Astrocyte (in vitro differentiated cells and primary cell): ENCODE results near the gene RPS6KA1. TPM values are rescaled to one million over a fixed set of nuclear protein-coding genes. Genes with fewer than 3 reads are reported as not detected.
A peak's percentile ranks its signal among the peaks of the same experiment; 100 is the strongest.

Source experiments
- DNase-seq: peaks from one replicate; pipeline ENCODE4 v3.0.0-alpha.2; 2010; ENCODE audit warnings: low read depth
- FAIRE-seq: peaks from 2 replicates; lab custom pipeline; 2011; peaks lifted over from hg19 to GRCh38; lab: Jason Lieb, UNC
- H2AFZ ChIP-seq: 2 replicates; pipeline ENCODE4 v1.6.0; 2012; ENCODE audit warnings: low read depth, low read length, inconsistent platforms
- H3K27ac ChIP-seq: 2 replicates; pipeline ENCODE4 v1.5.1; 2011; ENCODE audit warnings: low read depth, low read length, inconsistent platforms
- H3K27me3 ChIP-seq: 2 replicates; pipeline ENCODE4 v1.6.0; 2011; ENCODE audit warnings: low read length, inconsistent platforms; ENCODE audit not compliant: insufficient read depth
- H3K36me3 ChIP-seq: 2 replicates; pipeline ENCODE4 v1.5.1; 2011; ENCODE audit warnings: low read length, inconsistent platforms; ENCODE audit not compliant: insufficient read depth
- H3K4me1 ChIP-seq: 2 replicates; pipeline ENCODE4 v1.5.1; 2011; ENCODE audit warnings: low read length, inconsistent platforms; ENCODE audit not compliant: insufficient read depth
- H3K4me2 ChIP-seq: 2 replicates; pipeline ENCODE4 v1.6.0; 2012; ENCODE audit warnings: low read length, inconsistent platforms
- H3K4me3 ChIP-seq: 2 replicates; pipeline ENCODE4 v1.5.1; 2011; ENCODE audit warnings: low read depth, mild to moderate bottlenecking, low read length, inconsistent platforms; ENCODE audit not compliant: insufficient read depth
- H3K79me2 ChIP-seq: 2 replicates; pipeline ENCODE4 v1.6.0; 2012; ENCODE audit warnings: mild to moderate bottlenecking, low read length, inconsistent platforms; ENCODE audit not compliant: insufficient read depth
- H3K9ac ChIP-seq: 2 replicates; pipeline ENCODE4 v1.6.0; 2012; ENCODE audit warnings: mild to moderate bottlenecking, low read length, inconsistent platforms
- H3K9me3 ChIP-seq: 2 replicates; pipeline ENCODE4 v1.5.1; 2012; ENCODE audit warnings: low read depth, mild to moderate bottlenecking, low read length, inconsistent platforms; ENCODE audit not compliant: insufficient read depth
- H4K20me1 ChIP-seq: 2 replicates; pipeline ENCODE4 v1.6.0; 2012; ENCODE audit warnings: low read length, inconsistent platforms; ENCODE audit not compliant: insufficient read depth
- H3K27ac Mint-ChIP-seq: one replicate; pipeline ENCODE4 v1.8.0; 2021; ENCODE audit warnings: mild to moderate bottlenecking, mixed read lengths; ENCODE audit not compliant: unreplicated experiment
- H3K27me3 Mint-ChIP-seq: one replicate; pipeline ENCODE4 v1.8.0; 2021; ENCODE audit warnings: low read depth, mixed read lengths; ENCODE audit not compliant: unreplicated experiment
- H3K36me3 Mint-ChIP-seq: one replicate; pipeline ENCODE4 v1.8.0; 2021; ENCODE audit warnings: low read depth, mixed read lengths; ENCODE audit not compliant: unreplicated experiment
- H3K4me1 Mint-ChIP-seq: one replicate; pipeline ENCODE4 v1.8.0; 2021; ENCODE audit warnings: low read depth, mixed read lengths; ENCODE audit not compliant: unreplicated experiment
- H3K4me3 Mint-ChIP-seq: one replicate; pipeline ENCODE4 v1.8.0; 2021; ENCODE audit warnings: mild to moderate bottlenecking, moderate library complexity, mixed read lengths; ENCODE audit not compliant: unreplicated experiment
- H3K9me3 Mint-ChIP-seq: one replicate; pipeline ENCODE4 v1.8.0; 2021; ENCODE audit warnings: mild to moderate bottlenecking, mixed read lengths; ENCODE audit not compliant: unreplicated experiment
- EZH2 ChIP-seq: IDR thresholded peaks from 2 replicates; pipeline ENCODE4 v1.6.1; 2012; ENCODE audit warnings: mild to moderate bottlenecking, low read length, inconsistent platforms; ENCODE audit not compliant: insufficient read depth
- total RNA-seq: library from RNA; stranded (reverse); gene quantifications from 2 replicates; pipeline ENCODE4 v1.2.1, GENCODE V29; 2021
- TF ChIP-seq, protein P1 (sequence below): IDR thresholded peaks from 2 replicates; pipeline ENCODE4 v1.5.1; 2011; ENCODE audit warnings: low read depth, mild to moderate bottlenecking, inconsistent platforms, low read length, moderate library complexity; ENCODE audit not compliant: insufficient read depth

Gene RPS6KA1
- total RNA-seq, 1 donor from 2014 or later = 11.8 TPM

DNA sequence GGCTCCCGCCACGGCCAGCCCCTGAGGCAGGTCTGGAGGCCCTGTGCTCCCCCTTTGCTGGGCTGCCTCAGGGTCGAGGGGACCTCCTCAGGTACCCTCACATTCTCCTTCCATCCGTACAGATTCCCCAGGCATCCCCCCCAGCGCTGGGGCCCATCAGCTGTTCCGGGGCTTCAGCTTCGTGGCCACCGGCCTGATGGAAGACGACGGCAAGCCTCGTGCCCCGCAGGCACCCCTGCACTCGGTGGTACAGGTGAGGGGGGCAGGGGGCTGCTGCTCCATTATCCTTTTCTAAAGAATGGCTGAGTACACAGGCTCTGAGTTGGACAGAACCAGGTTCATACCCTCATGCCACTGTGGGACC lies 29.1 kb downstream of the RPS6KA1 start:
- TF ChIP-seq, protein P1, sequence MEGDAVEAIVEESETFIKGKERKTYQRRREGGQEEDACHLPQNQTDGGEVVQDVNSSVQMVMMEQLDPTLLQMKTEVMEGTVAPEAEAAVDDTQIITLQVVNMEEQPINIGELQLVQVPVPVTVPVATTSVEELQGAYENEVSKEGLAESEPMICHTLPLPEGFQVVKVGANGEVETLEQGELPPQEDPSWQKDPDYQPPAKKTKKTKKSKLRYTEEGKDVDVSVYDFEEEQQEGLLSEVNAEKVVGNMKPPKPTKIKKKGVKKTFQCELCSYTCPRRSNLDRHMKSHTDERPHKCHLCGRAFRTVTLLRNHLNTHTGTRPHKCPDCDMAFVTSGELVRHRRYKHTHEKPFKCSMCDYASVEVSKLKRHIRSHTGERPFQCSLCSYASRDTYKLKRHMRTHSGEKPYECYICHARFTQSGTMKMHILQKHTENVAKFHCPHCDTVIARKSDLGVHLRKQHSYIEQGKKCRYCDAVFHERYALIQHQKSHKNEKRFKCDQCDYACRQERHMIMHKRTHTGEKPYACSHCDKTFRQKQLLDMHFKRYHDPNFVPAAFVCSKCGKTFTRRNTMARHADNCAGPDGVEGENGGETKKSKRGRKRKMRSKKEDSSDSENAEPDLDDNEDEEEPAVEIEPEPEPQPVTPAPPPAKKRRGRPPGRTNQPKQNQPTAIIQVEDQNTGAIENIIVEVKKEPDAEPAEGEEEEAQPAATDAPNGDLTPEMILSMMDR = no peak
- TF ChIP-seq EZH2 = no peak
- FAIRE-seq = no peak
- peaks cover 22% of the 10 kb centered on the region for H3K36me3 Mint-ChIP-seq

DNA sequence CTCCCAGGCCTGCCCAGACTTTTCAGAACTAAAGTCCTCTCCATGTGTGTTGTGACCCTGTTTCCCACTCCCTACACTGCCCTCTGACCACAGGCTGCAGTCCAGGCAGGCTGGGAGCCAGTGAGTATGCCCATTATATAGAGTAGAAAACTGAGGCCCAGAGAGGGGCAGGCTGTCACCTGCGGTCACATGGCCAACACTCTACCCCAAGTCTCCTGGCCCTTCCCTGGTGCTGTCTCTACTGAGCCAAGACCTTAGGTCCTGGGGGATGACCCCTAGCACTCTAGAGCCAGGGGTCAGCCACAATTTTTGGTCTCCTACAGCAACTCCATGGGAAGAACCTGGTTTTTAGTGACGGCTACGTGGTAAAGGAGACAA lies 30.8 kb downstream of the RPS6KA1 start:
- Histone ChIP-seq H3K27ac (no peak overlapping the region), H3K4me3 (no peak overlapping the region), H2AFZ (no peak overlapping the region), H4K20me1 (no peaks in the 10 kb centered on the region), H3K27me3 (no peaks in the 10 kb centered on the region), H3K79me2 (no peaks in the 10 kb centered on the region), H3K4me1 (peaks cover 7% of the 10 kb centered on the region), H3K4me2 (no peak overlapping the region), H3K36me3 (no peaks in the 10 kb centered on the region), H3K9me3 (no peaks in the 10 kb centered on the region), H3K9ac (no peak overlapping the region)
- no peak for TF ChIP-seq EZH2
- TF ChIP-seq, protein P1 = no peak
- FAIRE-seq (no peak), DNase-seq (no peak)
- no peak overlapping the region for H3K27ac Mint-ChIP-seq
- no peak overlapping the region for H3K4me3 Mint-ChIP-seq
- peaks cover 10% of the 10 kb centered on the region for H3K4me1 Mint-ChIP-seq
- H3K27me3 Mint-ChIP-seq = peaks cover 2% of the 10 kb centered on the region
- peaks cover 22% of the 10 kb centered on the region for H3K36me3 Mint-ChIP-seq
- no peaks in the 10 kb centered on the region for H3K9me3 Mint-ChIP-seq

More for the DNA sequence above, 29.1 kb downstream of the RPS6KA1 start:
- H3K9me3 Mint-ChIP-seq = no peaks in the 10 kb centered on the region
- no peaks in the 10 kb centered on the region for H4K20me1 ChIP-seq
- H3K79me2 ChIP-seq = no peaks in the 10 kb centered on the region
- no peak overlapping the region for H3K9ac ChIP-seq
- H3K9me3 ChIP-seq = no peaks in the 10 kb centered on the region
- no peak overlapping the region for H2AFZ ChIP-seq
- no peaks in the 10 kb centered on the region for H3K27me3 ChIP-seq
- H3K4me2 ChIP-seq = no peak overlapping the region
- no peak for DNase-seq
- no peak overlapping the region for H3K27ac ChIP-seq
- H3K27ac Mint-ChIP-seq = no peak overlapping the region
- H3K27me3 Mint-ChIP-seq = peaks cover 2% of the 10 kb centered on the region
- H3K36me3 ChIP-seq = no peaks in the 10 kb centered on the region
- H3K4me1 Mint-ChIP-seq = peaks cover 10% of the 10 kb centered on the region
- peaks cover 10% of the 10 kb centered on the region for H3K4me1 ChIP-seq
- no peak overlapping the region for H3K4me3 ChIP-seq
- H3K4me3 Mint-ChIP-seq = no peak overlapping the region

DNA sequence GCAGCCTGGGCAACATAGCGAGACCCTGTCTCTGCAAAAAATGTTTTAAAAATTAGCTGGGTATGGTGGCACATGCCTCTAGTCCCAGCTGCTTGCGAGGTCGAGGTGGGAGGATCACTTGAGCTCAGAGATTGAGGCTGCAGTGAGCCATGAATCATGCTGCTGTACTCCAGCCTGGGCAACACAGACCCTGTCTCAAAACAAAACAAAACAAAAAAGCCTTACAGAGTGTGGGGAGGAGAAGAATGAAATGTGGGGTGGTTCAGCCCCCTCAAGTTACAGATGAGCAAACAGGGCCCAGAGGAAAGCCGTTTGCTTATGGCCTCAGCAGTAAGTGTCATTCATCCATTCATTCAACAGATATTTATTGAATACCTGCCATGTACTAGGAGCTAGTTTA lies 40.7 kb downstream of the RPS6KA1 start:
- peak; percentile 39 for DNase-seq
- H3K9ac ChIP-seq = no peak overlapping the region
- no peaks in the 10 kb centered on the region for H3K79me2 ChIP-seq
- H4K20me1 ChIP-seq = no peaks in the 10 kb centered on the region
- H3K4me2 ChIP-seq = no peak overlapping the region
- Mint-ChIP-seq H3K4me1 (peaks cover 4% of the 10 kb centered on the region), H3K9me3 (no peaks in the 10 kb centered on the region), H3K27ac (peak overlapping the region; percentile 59), H3K36me3 (peaks cover 19% of the 10 kb centered on the region), H3K4me3 (no peak overlapping the region), H3K27me3 (no peaks in the 10 kb centered on the region)
- no peak overlapping the region for H3K27ac ChIP-seq
- peaks cover 3% of the 10 kb centered on the region for H3K9me3 ChIP-seq
- peaks cover 5% of the 10 kb centered on the region for H3K4me1 ChIP-seq
- TF ChIP-seq EZH2 = no peak
- TF ChIP-seq, protein P1 = no peak
- no peak overlapping the region for H2AFZ ChIP-seq
- FAIRE-seq = no peak
- H3K27me3 ChIP-seq = no peaks in the 10 kb centered on the region
- no peaks in the 10 kb centered on the region for H3K36me3 ChIP-seq
- H3K4me3 ChIP-seq = no peak overlapping the region
